HG03095 (cell line): Measurements from ENCODE around the gene ZNF32.
A peak's percentile ranks its signal among the peaks of the same experiment; 100 is the strongest.

Experiments used
- ATAC-seq: cut with Tn5 transposase; IDR thresholded peaks from one replicate; pipeline ENCODE4 v1.9.1; 2021; ENCODE audit warnings: moderate library complexity; ENCODE audit not compliant: unreplicated experiment

The ZNF32 gene

GRCh38 chr10:43648398-43649184, at the start of gene ZNF32:
Gene ZNF32 (minus strand): TSS chr10:43648881. CDS start chr10:43646133, 2,748 bp downstream.
- peak; percentile 99 for ATAC-seq

GRCh38 chr10:43698156-43698555, 49.5 kb upstream of the ZNF32 start:
- ATAC-seq = no peak

- ATAC-seq = no peak
Observed at GRCh38 chr10:43696909-43697483, 48.3 kb upstream of the ZNF32 start.

- no peak for ATAC-seq
Observed at GRCh38 chr10:43695730-43696129, 47.0 kb upstream of the ZNF32 start.

- ATAC-seq = no peak
Observed at GRCh38 chr10:43695321-43695720, 46.6 kb upstream of the ZNF32 start.

GRCh38 chr10:43694526-43694925, 45.8 kb upstream of the ZNF32 start:
- ATAC-seq = no peak

GRCh38 chr10:43693602-43694001, 44.9 kb upstream of the ZNF32 start:
- no peak for ATAC-seq

- no peak for ATAC-seq
Observed at GRCh38 chr10:43692051-43692825, 43.6 kb upstream of the ZNF32 start.

GRCh38 chr10:43691485-43691884, 42.8 kb upstream of the ZNF32 start:
- no peak for ATAC-seq

- peak; percentile 98 for ATAC-seq
Observed at GRCh38 chr10:43689955-43690771, 41.5 kb upstream of the ZNF32 start.

- ATAC-seq = peak; percentile 31
Observed at GRCh38 chr10:43689618-43689954, 40.9 kb upstream of the ZNF32 start.

GRCh38 chr10:43689007-43689491, 40.4 kb upstream of the ZNF32 start:
- no peak for ATAC-seq

- no peak for ATAC-seq
Observed at GRCh38 chr10:43688348-43688892, 39.7 kb upstream of the ZNF32 start.

GRCh38 chr10:43687373-43687772, 38.7 kb upstream of the ZNF32 start:
- no peak for ATAC-seq

- no peak for ATAC-seq
Observed at GRCh38 chr10:43686414-43686813, 37.7 kb upstream of the ZNF32 start.

- no peak for ATAC-seq
Observed at GRCh38 chr10:43685744-43686143, 37.1 kb upstream of the ZNF32 start.

- ATAC-seq = no peak
Observed at GRCh38 chr10:43684292-43684559, 35.5 kb upstream of the ZNF32 start.

GRCh38 chr10:43683451-43684291, 35.0 kb upstream of the ZNF32 start:
- ATAC-seq = no peak

GRCh38 chr10:43682956-43683355, 34.3 kb upstream of the ZNF32 start:
- no peak for ATAC-seq

- no peak for ATAC-seq
Observed at GRCh38 chr10:43681721-43682120, 33.0 kb upstream of the ZNF32 start.
